HL-60/S4 treated with phorbol 12-myristate 13-acetate at 8.2 ng/mL for 4 days and 3 days (cell line): ENCODE measurements around the gene DHX36.

Experiments used
- in situ Hi-C: fragments of 300-500 bp; cut with MboI; formaldehyde crosslinking; loops from 2 replicates; pipeline ENCODE4 v1.15.0; 2022; ENCODE audit warnings: low sequenced_read_pairs

Gene DHX36

GRCh38 chr3:154301561-154301960 lies 22.7 kb downstream of the DHX36 start:
- in situ Hi-C loops: no loop called here

GRCh38 chr3:154294016-154294415 lies 30.3 kb downstream of the DHX36 start:
- in situ Hi-C loops: no loop called here

GRCh38 chr3:154290187-154290586 lies 34.1 kb downstream of the DHX36 start:
- in situ Hi-C loops: no loop called here

GRCh38 chr3:154285221-154285620 lies 39.1 kb downstream of the DHX36 start:
- in situ Hi-C loops: no loop called here

- in situ Hi-C loops: no loop called here
These were observed 44.1 kb downstream of the DHX36 start for GRCh38 chr3:154280161-154280560.

GRCh38 chr3:154275965-154276364 lies 48.3 kb downstream of the DHX36 start:
- in situ Hi-C loops: no loop called here

- in situ Hi-C loops: no loop called here
These were observed 49.0 kb downstream of the DHX36 start for GRCh38 chr3:154275292-154275691.

- in situ Hi-C loops: no loop called here
These were observed 49.9 kb downstream of the DHX36 start for GRCh38 chr3:154274348-154274747.

- in situ Hi-C loops: no loop called here
These were observed 50.9 kb downstream of the DHX36 start for GRCh38 chr3:154273381-154273780.

- in situ Hi-C loops: no loop called here
These were observed 69.8 kb downstream of the DHX36 start for GRCh38 chr3:154254527-154254926.

GRCh38 chr3:154252759-154253638 lies 71.3 kb downstream of the DHX36 start:
- in situ Hi-C loops: no loop called here

GRCh38 chr3:154251610-154252009 lies 72.7 kb downstream of the DHX36 start:
- in situ Hi-C loops: no loop called here

- in situ Hi-C loops: no loop called here
These were observed 74.0 kb downstream of the DHX36 start for GRCh38 chr3:154250291-154250690.

GRCh38 chr3:154247806-154248415 lies 76.4 kb downstream of the DHX36 start:
- in situ Hi-C loops: no loop called here

GRCh38 chr3:154244644-154245043 lies 79.6 kb downstream of the DHX36 start:
- in situ Hi-C loops: no loop called here

GRCh38 chr3:154243353-154243752 lies 80.9 kb downstream of the DHX36 start:
- in situ Hi-C loops: no loop called here

GRCh38 chr3:154242766-154243165 lies 81.5 kb downstream of the DHX36 start:
- in situ Hi-C loops: no loop called here

- in situ Hi-C loops: no loop called here
These were observed 82.8 kb downstream of the DHX36 start for GRCh38 chr3:154241496-154241895.

GRCh38 chr3:154240235-154240634 lies 84.1 kb downstream of the DHX36 start:
- in situ Hi-C loops: no loop called here

- in situ Hi-C loops: no loop called here
These were observed 88.0 kb downstream of the DHX36 start for GRCh38 chr3:154236331-154236730.

GRCh38 chr3:154235330-154235729 lies 89.0 kb downstream of the DHX36 start:
- in situ Hi-C loops: no loop called here

GRCh38 chr3:154229217-154229590 lies 95.1 kb downstream of the DHX36 start:
- in situ Hi-C loops: no loop called here
